K562 (cell line): Measurements from ENCODE around the gene ADI1. TPM values are rescaled to one million over a fixed set of nuclear protein-coding genes. Genes with fewer than 3 reads are reported as not detected.

Source experiments
- CBX3 ChIP-seq, 2 experiments: IDR thresholded peaks; 1 replicate in 1 of 2; 2 replicates in 1 of 2; pipeline ENCODE4 v1.6.1; 2012; ENCODE audit warnings: inconsistent platforms in 2 of 2, low read length in 2 of 2, borderline replicate concordance in 1 of 2, control low read depth in 1 of 2
- FOSL1 ChIP-seq: fragments of 200-800 bp; sonication (Bioruptor generic); conservative IDR thresholded peaks from 2 replicates; pipeline ENCODE4 v1.6.1; 2016; ENCODE audit warnings: missing genetic modification characterization, missing compliant biosample characterization
- HMG20B ChIP-seq: fragments of 250-450 bp; sonication (Bioruptor Pico); IDR thresholded peaks from 2 replicates; pipeline ENCODE4 v1.5.0; 2021; ENCODE audit warnings: mild to moderate bottlenecking
- KLF10 ChIP-seq: fragments of 250-450 bp; sonication (Bioruptor Pico); IDR thresholded peaks from 2 replicates; pipeline ENCODE4 v1.6.1; 2021; ENCODE audit warnings: matching md5 sums
- POLR2AphosphoS2 ChIP-seq: IDR thresholded peaks from 2 replicates; pipeline ENCODE4 v1.6.1; 2012; ENCODE audit warnings: low read length, improper control_type of control experiment
- POLR3A ChIP-seq: IDR thresholded peaks from 2 replicates; pipeline ENCODE4 v1.6.1; 2011; ENCODE audit warnings: borderline replicate concordance, mild to moderate bottlenecking, moderate library complexity; ENCODE audit not compliant: insufficient read length, insufficient read depth; ENCODE audit errors: extremely low read depth
- TBL1XR1 ChIP-seq, 2 experiments: IDR thresholded peaks; 2 replicates each; pipeline ENCODE4 v1.6.1; 2012; ENCODE audit warnings: improper control_type of control experiment in 2 of 2, low read length in 2 of 2, mild to moderate bottlenecking in 1 of 2
- ZC3H11A ChIP-seq: IDR thresholded peaks from 2 replicates; pipeline ENCODE4 v1.6.1; 2012; ENCODE audit warnings: low read depth, low read length, improper control_type of control experiment
- ZNF695 ChIP-seq: fragments of 450-650 bp; formaldehyde crosslinking; IDR thresholded peaks from 2 replicates; pipeline ENCODE4 v1.4.0; 2020; ENCODE audit warnings: mild to moderate bottlenecking, moderate library complexity
- ZNF707 ChIP-seq: fragments of 250-450 bp; sonication (Bioruptor Pico); conservative IDR thresholded peaks from 2 replicates; pipeline ENCODE4 v1.8.0; 2022; ENCODE audit warnings: inconsistent platforms, mild to moderate bottlenecking, moderate library complexity
- ZNF766 ChIP-seq: fragments of 200-800 bp; sonication (Bioruptor generic); conservative IDR thresholded peaks from 2 replicates; pipeline ENCODE4 v1.6.1; 2016; ENCODE audit warnings: missing genetic modification characterization, missing compliant biosample characterization
- polyA plus RNA-seq, 8 experiments: library from polyadenylated mRNA; depleted of rRNA in 4 of 8; stranded (reverse) in 5 of 8; unstranded in 3 of 8; fragments of >200 nt; fragmentation: Nextera tagmentation in 2 of 8; fragmentation: Illumina TruSeq in 1 of 8; extraction: Ambion mirVana in 2 of 8; extraction: Trizol in 1 of 8; gene quantifications; 2 replicates each; pipeline versions ENCODE4 v1.2.1 to v1.2.3, GENCODE V29; 2011 to 2014; ENCODE audit warnings: inconsistent platforms in 1 of 8, missing spikeins in 1 of 8
- total RNA-seq, 7 experiments: library from RNA; depleted of rRNA in 6 of 7; stranded (reverse); fragments of >200 nt in 6 of 7; fragmentation: Illumina TruSeq in 2 of 7; extraction: Trizol in 2 of 7; gene quantifications; 2 replicates each; pipeline versions ENCODE4 v1.2.1 to v1.2.3, GENCODE V29; 2011 to 2021; ENCODE audit warnings: low replicate concordance in 1 of 7
- TF ChIP-seq, protein P1 (sequence below): fragments of 450-650 bp; conservative IDR thresholded peaks from 2 replicates; pipeline ENCODE4 v1.6.1; 2016; ENCODE audit warnings: missing genetic modification characterization, low read depth, mild to moderate bottlenecking, missing compliant biosample characterization, moderate library complexity
- TF ChIP-seq, protein P2 (sequence below): fragments of 150-350 bp; IDR thresholded peaks from 2 replicates; pipeline ENCODE4 v1.6.1; 2014; ENCODE audit warnings: low read depth, mild to moderate bottlenecking, low read length, borderline replicate concordance
- TF ChIP-seq, protein P3 (sequence below), 2 experiments: fragments of 450-650 bp; formaldehyde crosslinking in 1 of 2; IDR thresholded peaks; 2 replicates each; pipeline versions ENCODE4 v1.4.0 to v1.6.1; 2014 to 2020; ENCODE audit warnings: mild to moderate bottlenecking in 2 of 2, borderline replicate concordance in 1 of 2, low read depth in 1 of 2
- TF ChIP-seq, protein P4 (sequence below): fragments of 250-450 bp; sonication (Bioruptor Pico); IDR thresholded peaks from 2 replicates; pipeline ENCODE4 v1.8.0; 2021; ENCODE audit warnings: borderline replicate concordance, mild to moderate bottlenecking, moderate library complexity; ENCODE audit not compliant: poor library complexity, severe bottlenecking

ADI1 gene
- total and polyA plus RNA-seq, 9 of the 15 experiments (the other 6 are each of a cell fraction or from before 2014, with no cell fraction given) = 6.1 to 51.0 (median 27.1) TPM

DNA sequence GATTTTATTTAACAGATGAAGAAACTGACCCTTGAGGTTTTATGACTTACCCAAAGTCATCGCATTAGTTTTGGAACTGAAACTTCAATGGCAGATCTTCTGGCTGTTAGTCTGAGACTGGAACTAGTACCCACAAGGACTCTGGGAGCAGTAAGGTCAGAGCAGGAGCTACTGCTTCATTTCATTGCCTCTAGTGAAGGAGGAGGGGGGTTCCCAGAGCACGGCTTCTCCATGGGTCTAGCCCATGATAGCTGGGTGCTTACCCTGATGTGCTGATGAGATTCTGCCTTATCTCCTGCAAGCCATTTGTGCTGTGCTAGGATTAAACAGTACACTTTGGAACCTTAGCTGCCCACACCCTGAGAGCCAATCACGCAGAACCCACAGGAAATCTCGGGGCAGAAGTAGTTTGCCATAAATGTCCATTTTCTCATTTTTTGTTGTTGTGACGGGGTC, 44.2 kb upstream of the ADI1 start (continued):
- TF ChIP-seq, protein P1, sequence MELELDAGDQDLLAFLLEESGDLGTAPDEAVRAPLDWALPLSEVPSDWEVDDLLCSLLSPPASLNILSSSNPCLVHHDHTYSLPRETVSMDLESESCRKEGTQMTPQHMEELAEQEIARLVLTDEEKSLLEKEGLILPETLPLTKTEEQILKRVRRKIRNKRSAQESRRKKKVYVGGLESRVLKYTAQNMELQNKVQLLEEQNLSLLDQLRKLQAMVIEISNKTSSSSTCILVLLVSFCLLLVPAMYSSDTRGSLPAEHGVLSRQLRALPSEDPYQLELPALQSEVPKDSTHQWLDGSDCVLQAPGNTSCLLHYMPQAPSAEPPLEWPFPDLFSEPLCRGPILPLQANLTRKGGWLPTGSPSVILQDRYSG = no peak
- no peak for TF ChIP-seq ZNF695 (CRISPR knock-in tag)
- TF ChIP-seq, protein P2, sequence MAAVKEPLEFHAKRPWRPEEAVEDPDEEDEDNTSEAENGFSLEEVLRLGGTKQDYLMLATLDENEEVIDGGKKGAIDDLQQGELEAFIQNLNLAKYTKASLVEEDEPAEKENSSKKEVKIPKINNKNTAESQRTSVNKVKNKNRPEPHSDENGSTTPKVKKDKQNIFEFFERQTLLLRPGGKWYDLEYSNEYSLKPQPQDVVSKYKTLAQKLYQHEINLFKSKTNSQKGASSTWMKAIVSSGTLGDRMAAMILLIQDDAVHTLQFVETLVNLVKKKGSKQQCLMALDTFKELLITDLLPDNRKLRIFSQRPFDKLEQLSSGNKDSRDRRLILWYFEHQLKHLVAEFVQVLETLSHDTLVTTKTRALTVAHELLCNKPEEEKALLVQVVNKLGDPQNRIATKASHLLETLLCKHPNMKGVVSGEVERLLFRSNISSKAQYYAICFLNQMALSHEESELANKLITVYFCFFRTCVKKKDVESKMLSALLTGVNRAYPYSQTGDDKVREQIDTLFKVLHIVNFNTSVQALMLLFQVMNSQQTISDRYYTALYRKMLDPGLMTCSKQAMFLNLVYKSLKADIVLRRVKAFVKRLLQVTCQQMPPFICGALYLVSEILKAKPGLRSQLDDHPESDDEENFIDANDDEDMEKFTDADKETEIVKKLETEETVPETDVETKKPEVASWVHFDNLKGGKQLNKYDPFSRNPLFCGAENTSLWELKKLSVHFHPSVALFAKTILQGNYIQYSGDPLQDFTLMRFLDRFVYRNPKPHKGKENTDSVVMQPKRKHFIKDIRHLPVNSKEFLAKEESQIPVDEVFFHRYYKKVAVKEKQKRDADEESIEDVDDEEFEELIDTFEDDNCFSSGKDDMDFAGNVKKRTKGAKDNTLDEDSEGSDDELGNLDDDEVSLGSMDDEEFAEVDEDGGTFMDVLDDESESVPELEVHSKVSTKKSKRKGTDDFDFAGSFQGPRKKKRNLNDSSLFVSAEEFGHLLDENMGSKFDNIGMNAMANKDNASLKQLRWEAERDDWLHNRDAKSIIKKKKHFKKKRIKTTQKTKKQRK = no peak
- TF ChIP-seq ZC3H11A = no peak
- TF ChIP-seq KLF10 (CRISPR knock-in tag) = no peak
- TF ChIP-seq POLR3A = no peak
- TF ChIP-seq, protein P3, sequence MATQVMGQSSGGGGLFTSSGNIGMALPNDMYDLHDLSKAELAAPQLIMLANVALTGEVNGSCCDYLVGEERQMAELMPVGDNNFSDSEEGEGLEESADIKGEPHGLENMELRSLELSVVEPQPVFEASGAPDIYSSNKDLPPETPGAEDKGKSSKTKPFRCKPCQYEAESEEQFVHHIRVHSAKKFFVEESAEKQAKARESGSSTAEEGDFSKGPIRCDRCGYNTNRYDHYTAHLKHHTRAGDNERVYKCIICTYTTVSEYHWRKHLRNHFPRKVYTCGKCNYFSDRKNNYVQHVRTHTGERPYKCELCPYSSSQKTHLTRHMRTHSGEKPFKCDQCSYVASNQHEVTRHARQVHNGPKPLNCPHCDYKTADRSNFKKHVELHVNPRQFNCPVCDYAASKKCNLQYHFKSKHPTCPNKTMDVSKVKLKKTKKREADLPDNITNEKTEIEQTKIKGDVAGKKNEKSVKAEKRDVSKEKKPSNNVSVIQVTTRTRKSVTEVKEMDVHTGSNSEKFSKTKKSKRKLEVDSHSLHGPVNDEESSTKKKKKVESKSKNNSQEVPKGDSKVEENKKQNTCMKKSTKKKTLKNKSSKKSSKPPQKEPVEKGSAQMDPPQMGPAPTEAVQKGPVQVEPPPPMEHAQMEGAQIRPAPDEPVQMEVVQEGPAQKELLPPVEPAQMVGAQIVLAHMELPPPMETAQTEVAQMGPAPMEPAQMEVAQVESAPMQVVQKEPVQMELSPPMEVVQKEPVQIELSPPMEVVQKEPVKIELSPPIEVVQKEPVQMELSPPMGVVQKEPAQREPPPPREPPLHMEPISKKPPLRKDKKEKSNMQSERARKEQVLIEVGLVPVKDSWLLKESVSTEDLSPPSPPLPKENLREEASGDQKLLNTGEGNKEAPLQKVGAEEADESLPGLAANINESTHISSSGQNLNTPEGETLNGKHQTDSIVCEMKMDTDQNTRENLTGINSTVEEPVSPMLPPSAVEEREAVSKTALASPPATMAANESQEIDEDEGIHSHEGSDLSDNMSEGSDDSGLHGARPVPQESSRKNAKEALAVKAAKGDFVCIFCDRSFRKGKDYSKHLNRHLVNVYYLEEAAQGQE (IDR thresholded peaks at IDR 0.05; ENCODE audit: borderline replicate concordance) = no peak
- TF ChIP-seq, protein P3 (CRISPR knock-in tag; IDR thresholded peaks at IDR 0.05; ENCODE audit: low read depth) = no peak
- TF ChIP-seq, protein P4, sequence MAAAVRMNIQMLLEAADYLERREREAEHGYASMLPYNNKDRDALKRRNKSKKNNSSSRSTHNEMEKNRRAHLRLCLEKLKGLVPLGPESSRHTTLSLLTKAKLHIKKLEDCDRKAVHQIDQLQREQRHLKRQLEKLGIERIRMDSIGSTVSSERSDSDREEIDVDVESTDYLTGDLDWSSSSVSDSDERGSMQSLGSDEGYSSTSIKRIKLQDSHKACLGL (CRISPR knock-in tag) = no peak
- TF ChIP-seq ZNF766 (CRISPR knock-in tag) = no peak
- TF ChIP-seq FOSL1 (tag) = no peak
- TF ChIP-seq TBL1XR1 (IDR thresholded peaks at IDR 0.05; ENCODE audit: low read length in 2 of 2) = no peak
- no peak for TF ChIP-seq ZNF707
- no peak for TF ChIP-seq CBX3 (IDR thresholded peaks at IDR 0.05; ENCODE audit: borderline replicate concordance in 1 of 2, low read length in 2 of 2)
- no peak for TF ChIP-seq HMG20B (CRISPR knock-in tag)
- TF ChIP-seq POLR2AphosphoS2 = no peak
